Mesenteric fat pad (tissue), 1 donor: ENCODE data around the gene SLC29A3. TPM values are rescaled to one million over a fixed set of nuclear protein-coding genes. Genes with fewer than 3 reads are reported as not detected.

Experiments
- DNase-seq: peaks from one replicate; pipeline ENCODE4 v3.0.0-alpha.2; 2020; ENCODE audit warnings: low spot score
- total RNA-seq: library from RNA; stranded (reverse); fragmentation: NEBNext Ultra II Directional; extraction: Animal tissue kit (Norgen Biotek cat#: 25700); gene quantifications from one replicate; pipeline ENCODE4 v1.2.1, GENCODE V29; 2021
- donor health status: DM: yes; HTN: yes; CAD: no.

The SLC29A3 gene
- total RNA-seq, 1 donor from 2014 or later: 6.9 TPM

DNA sequence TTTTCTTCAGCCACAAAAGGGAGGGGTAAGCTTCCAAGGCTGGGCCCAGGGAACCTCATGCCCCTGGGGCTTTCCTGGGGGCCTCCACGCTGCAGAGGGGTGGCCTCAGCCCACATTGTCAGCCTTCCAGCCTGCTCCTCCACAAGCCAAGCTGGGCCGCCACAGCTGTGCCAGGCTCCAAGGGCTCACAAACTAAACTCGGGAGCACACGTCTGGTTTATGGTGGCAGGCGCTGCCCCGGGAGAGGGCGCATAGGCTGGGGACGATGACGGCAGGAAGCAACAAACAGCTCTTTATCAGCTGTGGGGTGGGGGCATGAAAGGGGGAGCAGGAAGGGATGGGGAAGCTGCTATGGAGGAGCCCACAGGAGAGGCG, 71.4 kb downstream of the SLC29A3 start:
- DNase-seq: no peak

DNA sequence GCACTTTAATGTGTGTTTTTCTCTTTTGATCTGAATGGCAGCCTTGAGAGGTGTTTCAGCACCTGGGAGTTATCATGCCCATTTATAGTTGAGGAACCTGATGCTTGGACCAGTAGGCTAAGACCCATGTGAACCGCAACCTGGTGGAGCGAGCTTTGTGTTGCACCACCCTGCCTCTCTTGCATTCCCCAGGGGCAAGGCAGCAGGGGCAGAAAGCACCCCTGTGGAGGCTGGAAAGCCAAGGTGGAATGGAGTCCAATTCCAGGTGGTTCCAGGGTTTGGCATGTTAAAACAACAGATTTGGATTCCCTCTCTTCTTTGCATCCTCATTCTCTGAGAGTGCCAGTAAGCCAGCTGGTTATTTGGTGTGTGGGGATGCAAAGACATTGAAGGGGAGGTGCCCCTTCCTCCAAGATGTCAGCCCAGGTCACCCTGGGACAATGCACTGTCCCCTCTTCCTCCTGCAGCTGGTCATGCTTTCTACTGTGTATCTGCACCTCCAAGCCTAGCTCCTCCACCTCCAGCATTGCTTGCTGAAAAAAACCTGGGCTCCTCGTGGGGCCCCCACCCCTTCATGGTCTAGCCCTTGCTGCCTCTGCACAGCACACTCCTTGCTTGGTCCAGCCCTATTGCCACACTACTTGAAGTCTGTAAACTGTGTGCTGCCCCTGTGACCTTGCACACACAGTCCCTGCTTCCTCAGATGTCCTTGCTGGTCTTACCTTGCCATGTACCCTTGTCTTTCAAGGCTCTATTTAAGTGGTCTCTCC, 72.0 kb downstream of the SLC29A3 start:
- DNase-seq: no peak

DNA sequence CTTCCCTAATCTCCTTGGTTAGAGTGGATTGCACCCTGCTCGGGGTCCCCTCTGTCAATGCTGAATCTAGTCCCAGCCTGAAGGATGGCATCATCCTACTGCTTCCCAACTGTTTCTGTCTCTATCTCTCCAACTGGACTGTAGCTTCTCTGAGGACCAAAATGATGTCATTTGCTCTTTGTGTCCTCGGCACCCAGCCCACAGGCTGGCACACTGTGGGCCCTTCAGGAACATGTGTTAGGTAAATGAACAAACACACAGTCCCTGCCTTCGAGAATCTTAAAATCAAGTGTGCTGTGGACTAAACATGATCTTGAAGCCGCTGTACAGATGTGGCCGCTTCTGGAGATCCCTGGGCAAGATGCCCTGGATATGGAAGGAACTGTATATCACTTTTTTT, 72.6 kb downstream of the SLC29A3 start:
- DNase-seq: no peak

DNA sequence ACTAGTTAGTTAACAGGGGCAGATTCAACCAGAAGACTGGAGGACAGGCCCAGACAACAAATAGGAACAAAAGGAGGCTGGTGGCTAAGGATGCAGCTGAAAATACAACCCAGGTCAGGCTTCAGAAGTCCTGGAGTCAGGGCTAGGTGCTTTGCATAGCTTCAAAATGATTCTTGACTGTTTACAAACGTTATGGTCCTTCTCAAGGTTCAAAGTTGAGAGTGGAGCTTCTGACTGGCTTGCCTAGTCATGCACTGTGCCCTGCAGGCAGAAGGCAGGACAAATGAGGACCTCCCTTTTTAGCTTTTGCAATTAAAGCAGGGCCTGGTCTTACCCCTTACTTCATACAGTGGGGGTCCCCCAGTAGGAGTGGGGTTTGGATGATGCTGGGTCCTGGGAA, 73.2 kb downstream of the SLC29A3 start:
- no peak for DNase-seq

DNA sequence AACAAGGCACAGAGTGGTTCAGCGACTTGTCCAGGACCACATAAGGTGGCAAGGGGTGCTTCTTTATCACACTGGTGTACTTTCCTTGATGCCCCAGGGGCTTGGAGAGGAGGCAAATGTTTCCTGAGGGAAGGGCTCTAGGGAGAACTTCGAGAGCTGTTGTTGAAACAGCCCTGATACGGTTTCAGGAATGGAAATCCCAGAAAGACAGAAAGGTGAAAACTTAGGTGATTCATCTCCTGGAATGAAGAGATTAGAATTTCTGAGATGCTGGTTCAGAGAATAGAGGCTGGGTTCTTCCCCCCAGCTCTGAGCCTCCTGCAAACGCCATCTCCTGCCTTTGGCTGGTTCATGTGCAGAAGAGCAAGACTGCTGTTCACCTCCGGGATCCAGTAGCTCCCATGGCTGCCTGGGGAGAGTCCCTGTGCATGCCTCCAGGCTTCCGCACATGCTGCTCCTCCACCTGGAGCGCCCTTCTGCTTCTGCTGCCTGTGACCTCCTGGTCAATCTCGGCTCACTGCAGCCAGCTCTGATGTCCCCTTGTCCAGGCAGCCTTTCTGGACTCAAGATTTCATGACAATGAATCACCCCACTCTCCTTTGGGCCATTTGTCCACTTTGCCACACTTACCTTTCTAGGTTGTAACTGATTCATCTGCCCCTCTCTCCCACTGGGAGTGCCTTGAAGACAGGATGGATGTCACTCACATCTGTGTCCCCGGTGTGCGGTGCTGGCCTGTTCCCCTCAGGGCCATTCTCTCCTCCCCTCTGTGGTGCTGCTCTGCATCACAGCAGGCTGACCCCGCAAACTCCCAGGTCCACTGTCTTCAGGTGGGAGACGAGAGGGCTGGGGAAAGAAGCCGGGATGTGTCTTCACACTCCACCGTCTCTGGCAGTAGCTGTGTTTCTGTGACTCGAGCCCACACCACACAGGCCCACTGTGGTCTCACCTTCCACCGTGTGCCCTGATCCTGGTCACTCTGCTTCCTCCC, 74.0 kb downstream of the SLC29A3 start:
- no peak for DNase-seq

DNA sequence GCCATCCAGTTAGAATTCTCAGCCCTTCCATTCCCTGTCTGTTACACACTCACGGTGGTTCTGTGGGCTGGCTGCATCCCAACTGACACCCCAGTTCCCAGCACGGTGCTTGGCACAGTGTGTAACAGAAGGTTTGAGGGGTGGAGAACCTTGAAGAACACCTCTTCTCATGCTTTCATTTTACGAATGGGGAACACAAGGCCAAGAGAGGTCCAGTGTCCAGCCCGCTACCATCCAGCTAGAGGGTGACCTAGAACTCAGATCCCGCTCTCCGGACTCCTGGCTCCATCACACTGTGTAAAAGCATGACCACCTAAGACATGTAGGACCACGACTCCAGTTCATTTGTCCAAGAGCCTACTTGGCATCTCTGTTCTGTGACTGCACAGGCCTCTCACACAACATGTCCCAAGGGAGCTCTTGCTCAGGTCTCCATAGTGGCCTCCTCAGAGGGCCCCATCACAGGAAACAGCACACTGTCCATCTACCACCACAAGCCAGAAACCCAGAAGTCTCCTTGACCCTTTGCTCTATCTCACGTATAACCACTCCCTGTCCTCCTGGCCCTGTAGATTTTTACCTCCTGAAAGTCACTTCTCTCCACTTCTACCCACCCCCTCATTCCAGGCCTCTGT, 74.9 kb downstream of the SLC29A3 start:
- DNase-seq: no peak

DNA sequence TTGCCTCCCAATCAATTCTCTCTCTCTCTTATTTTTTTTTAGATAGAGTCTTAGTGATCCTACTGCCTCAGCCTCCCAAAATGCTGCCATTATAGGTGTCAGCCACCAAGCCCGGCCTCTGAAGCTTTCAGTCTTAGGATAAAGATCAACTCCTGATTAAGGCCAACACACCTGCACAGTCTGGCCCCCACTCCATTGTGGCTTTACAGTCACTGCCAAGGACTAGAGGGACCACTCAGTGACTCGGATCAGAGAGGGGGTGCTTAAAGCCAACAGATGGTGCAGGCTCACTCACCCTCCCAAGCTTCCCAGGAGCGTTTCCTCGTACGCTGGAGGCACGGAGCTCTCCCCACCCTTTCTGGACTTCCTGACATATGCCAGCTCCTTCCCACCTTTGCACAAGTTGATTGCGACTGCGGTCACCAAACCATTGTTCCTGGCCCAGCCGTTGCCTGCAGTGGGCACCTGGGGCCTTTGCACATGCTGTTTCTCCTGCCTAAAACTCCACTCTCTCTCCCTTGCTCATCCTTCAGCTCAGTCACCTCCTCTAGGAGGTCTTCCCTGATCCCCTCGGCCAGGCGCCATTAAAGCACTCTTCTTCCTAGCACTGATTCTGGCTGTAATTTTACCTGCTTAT, 76.0 kb downstream of the SLC29A3 start:
- no peak for DNase-seq

DNA sequence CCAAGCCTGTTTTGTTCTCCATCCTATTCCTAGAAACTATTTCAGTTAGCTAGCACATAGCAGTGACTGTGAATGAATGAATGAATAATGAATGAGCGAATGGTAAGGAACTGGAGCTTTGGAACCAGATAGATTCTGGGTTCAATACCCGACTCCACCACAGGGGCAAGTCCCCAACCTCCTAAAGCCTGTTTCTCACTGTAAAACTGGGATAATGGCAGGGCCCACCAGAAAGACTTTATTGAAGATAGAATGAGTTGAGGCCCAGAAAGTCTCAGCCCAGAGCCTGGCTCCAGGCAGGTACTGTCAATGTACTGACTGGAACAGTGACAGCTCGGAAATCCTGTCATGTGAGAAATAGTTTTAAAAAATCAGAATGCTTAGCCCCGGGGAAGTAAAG, 76.6 kb downstream of the SLC29A3 start:
- DNase-seq: no peak

DNA sequence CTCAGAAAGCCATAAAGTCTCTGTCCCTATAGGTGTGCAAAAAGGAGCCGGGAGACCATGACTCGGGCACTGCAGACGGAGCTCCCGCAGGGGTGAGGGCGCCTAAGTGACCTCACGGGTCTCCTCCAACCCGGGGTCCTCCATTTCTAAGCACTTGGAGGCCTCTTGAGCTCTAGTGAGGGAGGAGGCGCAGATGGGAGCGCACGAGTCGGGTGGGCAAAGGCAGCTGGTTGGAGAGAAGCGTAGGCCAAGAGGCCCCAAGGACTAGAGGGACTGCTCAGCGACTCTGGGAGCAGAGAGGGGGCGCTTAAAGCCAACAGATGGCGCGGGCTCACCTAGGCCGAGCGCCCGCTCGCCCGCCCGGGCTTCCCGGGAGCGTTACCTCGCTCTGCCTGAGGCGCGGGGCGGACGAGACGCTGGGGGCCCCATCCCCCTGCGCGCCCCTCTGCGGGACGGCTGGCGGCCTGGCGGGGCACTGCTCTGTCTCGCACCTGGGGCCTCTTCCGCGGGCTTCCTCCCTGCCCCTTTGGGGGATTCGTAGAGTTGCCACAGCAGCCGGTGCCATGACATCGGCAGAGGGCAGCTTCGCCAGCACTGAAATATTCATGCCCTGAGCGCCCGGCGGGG, 77.1 kb downstream of the SLC29A3 start:
- DNase-seq: no peak

DNA sequence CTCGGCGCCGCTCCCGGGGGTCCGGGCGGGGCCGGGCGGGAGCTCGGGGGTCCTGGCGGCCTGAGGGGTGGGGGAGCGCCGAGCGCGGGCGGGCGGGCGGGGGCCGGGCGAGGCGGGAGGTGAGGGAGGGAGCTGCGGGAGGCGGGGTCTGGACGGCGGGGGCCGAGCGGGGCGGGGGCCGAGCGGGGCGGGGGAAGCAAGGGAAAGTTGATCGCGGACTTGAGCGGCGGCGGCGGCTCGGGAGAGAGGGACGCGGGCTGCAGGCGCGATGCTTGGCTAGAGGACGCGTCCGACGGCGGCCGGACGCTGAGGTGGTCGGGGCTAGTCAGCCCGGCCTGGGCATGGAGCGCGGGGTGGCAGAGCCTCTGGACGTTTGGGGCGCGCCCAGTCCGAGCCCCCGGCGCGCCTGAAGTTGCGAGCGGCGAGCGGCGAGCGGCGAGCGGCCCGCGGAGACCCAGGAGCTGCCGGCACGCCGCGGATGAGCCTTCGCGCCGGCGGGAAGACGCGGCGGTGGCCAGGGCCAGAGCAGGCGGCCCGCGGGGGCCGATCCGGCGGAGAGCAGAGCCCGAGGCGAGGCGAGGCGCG, 77.7 kb downstream of the SLC29A3 start, which contains the start of gene CDH23:
CDH23 (plus strand) TSS at position 210 of the 585 bp plus-strand sequence. CDS start 42,912 bp downstream, outside the sequence.
- no peak for DNase-seq

DNA sequence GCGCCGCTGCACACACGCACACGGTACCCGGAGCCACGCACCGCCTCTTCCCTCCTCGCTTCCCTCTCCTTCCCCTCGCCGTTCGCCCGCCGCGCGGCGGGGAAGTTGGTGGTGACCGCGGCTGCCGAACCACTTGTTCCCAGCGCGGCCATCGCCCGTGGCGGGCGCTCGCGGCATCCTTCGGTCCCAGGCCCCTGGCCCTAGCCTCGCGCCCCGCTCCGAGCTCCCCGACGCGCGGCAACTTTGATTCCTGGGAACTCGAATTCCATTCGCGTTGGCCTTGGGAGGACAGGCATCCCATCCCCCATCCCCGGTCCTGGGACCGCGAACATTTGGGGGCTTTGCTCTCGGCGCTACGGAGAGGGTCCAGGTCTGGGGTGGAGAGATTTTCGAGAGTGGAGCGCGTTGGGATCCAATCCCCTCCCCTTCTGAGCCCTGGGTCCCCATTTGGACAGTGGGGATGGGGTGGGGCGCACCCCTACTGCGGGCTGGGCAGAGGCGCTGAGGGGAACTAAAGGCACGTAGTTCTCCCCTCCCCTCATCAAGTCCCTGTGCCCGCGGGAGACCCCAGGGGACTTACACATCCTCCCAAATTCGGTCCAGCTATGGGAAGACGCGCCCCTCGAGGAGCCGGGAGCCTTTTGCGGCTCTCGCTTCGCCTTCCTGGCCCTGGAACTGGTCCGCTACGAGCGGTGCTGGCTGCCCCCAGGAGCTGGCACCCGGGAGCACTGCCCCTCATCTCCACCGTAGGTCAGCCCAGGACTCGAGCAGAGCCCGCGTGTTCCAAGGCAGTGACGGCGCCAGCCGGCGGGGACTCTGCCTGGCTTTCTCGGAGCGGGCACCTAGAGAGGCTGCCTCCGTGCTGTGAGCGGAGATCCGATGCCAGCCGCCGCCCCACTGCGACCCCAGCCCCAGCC, 78.5 kb downstream of the SLC29A3 start:
- no peak for DNase-seq

DNA sequence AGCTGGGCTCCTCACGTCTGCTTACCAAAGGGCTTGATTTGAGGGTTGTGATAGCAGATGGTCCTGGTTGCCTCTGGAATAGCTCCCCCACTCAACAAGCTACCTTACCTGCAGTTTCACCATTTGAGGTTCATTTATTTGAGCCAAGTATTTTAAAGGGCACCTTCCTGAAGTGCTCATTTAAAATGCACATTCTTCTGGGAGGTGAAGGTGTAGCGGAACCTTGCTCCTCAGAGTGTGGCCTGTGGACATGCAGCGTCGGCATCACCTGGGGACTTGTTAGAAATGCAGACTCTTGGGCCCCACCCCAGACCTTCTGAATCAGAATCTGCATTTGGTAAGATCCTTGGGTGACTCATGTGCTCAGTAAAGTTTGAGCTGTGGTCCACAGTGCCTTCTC, 79.9 kb downstream of the SLC29A3 start:
- DNase-seq: no peak

DNA sequence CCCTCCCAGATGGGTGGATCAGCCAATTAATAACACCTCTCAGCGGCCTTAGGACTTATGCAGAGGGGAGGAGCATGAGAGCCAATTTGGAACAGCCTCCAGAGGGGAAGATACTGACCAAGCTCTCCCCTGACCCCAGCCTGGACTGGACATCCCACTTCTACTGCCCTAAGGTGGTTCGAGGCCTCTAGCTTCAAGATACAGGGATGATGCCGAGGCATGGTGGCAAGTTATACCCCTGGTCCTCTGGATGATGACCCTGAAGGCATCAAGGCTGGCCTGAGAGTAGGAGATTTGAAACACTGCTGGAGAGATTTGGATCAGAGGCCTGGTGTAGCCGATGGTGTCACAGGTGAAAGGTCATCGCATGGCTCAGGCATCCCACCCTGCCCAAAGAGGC, 80.9 kb downstream of the SLC29A3 start:
- no peak for DNase-seq

DNA sequence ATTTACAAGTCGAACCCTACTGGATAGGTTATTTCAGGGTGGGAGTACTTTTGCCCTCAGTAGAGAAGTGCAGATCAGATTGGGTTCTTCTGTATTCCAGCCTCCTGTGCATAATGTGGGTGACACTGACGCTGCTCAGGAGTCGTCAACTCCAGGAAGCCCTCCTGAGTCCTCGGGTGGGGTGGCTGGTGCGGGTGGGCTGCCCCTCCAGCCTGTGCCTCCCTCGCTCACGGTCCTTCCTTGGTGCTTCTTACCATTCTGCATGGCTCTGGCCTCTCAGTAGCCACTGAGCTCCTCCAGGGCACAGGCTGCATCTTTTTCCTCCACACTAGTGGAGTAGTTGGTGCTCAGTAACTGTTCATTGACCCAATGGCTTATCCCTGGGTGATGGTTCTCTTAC, 82.0 kb downstream of the SLC29A3 start:
- DNase-seq: no peak

DNA sequence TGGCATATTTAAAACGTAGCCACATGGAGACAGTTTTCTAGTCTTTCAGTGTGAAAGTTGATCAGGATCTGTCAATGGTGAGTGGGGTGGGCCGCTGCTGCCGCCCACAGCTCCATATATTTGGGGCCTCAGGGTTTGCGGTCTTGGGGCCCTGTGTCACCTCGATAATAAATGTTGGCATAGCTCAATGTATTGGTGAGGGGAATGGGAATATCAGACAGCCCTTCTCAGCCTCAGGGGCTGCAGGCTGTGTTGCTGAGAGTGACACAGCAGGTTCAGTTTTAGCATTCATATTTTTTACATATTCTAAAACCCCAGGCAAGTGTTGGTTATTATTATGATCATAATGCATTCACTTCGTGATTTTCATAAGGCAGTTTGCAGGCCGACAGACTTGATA, 82.9 kb downstream of the SLC29A3 start:
- no peak for DNase-seq

DNA sequence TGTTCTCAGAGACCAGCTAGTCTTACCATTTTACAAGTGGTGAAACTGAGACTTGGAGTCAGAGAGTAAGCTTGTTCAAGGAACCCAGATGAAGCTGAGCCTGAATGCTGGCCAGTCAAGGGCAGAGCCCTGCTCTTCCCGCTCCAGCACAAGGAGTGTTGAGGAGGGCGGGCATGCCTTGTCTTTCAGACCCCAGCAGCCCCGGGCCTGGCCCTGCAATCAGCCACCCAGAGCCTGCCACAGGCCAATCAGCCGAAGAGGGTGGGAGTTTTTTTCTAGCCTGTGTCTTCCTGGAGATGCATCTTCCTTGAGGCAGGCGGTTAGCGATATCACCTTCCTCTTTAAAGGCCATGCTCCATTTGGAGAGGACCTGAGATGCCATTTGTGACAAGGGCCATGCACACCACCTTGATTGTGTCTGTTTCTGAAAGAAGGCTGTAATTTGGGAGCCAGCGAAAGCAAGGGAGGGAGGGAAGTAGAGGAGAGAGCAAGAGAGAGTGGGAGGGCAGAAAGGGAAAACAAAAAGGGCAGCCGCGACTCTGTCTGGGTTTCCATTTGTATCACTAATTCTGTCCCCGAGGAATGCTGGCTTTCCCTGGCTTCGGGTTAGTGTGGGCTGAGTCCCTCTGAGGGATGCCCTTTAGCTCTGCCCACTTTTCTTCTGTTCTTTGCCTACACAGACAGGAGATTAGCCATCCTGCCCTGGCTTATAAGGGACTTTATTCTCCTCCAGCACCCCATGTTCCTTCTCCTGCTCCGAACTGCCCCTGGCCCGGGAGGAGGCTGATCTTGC, 85.6 kb downstream of the SLC29A3 start:
- DNase-seq: no peak

DNA sequence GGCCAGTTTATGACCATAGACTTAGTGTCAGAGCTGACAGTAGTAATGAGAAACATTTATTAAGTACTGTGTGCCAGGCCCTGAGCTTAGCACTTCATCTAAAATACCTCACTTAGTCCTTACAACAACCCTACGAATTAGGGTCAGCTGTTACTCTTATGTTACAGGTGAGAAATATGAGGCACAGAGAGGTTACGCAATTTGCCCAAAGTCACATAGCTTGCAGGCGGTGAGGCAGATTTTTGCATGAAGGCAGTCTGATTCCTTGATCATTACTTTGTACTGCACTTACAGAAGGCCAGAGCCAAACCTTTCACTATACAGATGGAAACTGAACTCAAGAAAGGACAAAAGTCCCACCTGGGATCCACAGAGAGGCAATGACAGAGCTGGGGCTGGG, 87.8 kb downstream of the SLC29A3 start:
- DNase-seq: no peak

DNA sequence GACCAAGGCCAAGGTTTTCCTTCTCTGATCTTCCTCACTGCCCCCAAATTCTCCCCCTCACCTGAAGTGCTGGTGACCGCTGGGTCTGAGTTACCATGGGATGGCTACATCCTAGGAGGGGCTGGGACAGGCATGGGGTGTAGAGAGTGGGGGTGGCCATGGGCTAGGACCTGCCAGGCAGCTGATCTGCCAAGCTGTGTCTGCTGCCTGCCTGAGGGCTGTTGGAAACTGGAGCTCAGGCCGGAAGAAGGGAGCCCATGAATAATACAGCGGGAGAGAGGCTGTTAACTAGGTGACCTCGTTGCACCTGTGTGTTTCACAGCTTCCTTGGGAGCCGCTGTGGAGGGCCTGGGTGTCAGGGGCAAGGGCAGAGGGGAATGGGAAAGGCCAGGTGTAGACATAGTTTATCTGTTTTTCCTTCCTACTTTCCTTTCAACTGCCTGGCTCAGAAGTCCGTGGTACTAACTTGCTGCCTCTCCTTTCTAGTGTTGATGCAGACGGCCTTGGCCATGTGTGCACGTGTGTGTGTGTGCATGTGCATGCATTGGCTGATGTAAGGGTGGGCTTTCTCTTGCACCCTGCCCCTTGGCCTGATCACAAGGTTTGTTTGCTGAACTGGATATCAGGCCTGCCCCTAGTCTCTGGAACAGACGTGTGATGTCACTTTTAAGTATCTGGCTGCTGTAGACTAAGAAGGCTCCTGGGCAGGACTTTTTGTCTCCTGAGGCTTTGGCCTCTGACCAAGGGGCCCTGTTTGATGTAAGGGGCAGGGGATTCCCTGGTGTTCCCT, 89.6 kb downstream of the SLC29A3 start:
- peak; percentile 57 for DNase-seq
